Kidney epithelial cell (primary cell): ENCODE results near the gene LRRC7. TPM values are rescaled to one million over a fixed set of nuclear protein-coding genes. Genes with fewer than 3 reads are reported as not detected.
A peak's percentile ranks its signal among the peaks of the same experiment; 100 is the strongest.

Experiments
- DNase-seq: peaks from one replicate; pipeline ENCODE4 v3.0.0-alpha.2; 2010; ENCODE audit warnings: low read depth
- H3K27me3 ChIP-seq: 2 replicates; pipeline ENCODE4 v1.6.0; 2011; ENCODE audit warnings: low read length; ENCODE audit not compliant: control insufficient read depth, insufficient read depth
- H3K36me3 ChIP-seq: 2 replicates; pipeline ENCODE4 v1.5.1; 2011; ENCODE audit warnings: low read length; ENCODE audit not compliant: control insufficient read depth, insufficient read depth
- H3K4me3 ChIP-seq: 2 replicates; pipeline ENCODE4 v1.5.1; 2011; ENCODE audit warnings: low read depth, mild to moderate bottlenecking, control low read depth, low read length
- CTCF ChIP-seq: IDR thresholded peaks from 2 replicates; pipeline ENCODE4 v1.5.1; 2011; ENCODE audit warnings: mild to moderate bottlenecking, moderate library complexity, low read length, control low read depth, inconsistent platforms; ENCODE audit not compliant: insufficient read depth, poor library complexity, severe bottlenecking
- total RNA-seq: library from RNA; depleted of rRNA; stranded (reverse); fragments of >200 nt; gene quantifications from 2 replicates; pipeline ENCODE4 v1.2.3, GENCODE V29; 2015

The LRRC7 gene
- total RNA-seq, 1 donor from 2014 or later = 0.04 TPM

GRCh38 chr1:70024272-70024671 lies 456.6 kb downstream of the LRRC7 start:
- DNase-seq = no peak
- H3K27me3 ChIP-seq = no peaks in the 10 kb centered on the region
- no peak overlapping the region for H3K4me3 ChIP-seq
- no peaks in the 10 kb centered on the region for H3K36me3 ChIP-seq
- TF ChIP-seq CTCF = no peak

GRCh38 chr1:70025052-70025451 lies 457.3 kb downstream of the LRRC7 start:
- H3K4me3 ChIP-seq = no peak overlapping the region
- no peaks in the 10 kb centered on the region for H3K36me3 ChIP-seq
- TF ChIP-seq CTCF = no peak
- no peak for DNase-seq
- H3K27me3 ChIP-seq = no peaks in the 10 kb centered on the region

- no peak for DNase-seq
- Histone ChIP-seq H3K27me3 (no peaks in the 10 kb centered on the region), H3K36me3 (no peaks in the 10 kb centered on the region), H3K4me3 (no peak overlapping the region)
- no peak for TF ChIP-seq CTCF
These were observed 458.1 kb downstream of the LRRC7 start for GRCh38 chr1:70025846-70026245.

GRCh38 chr1:70033266-70033873 lies 465.6 kb downstream of the LRRC7 start:
- no peak for DNase-seq
- no peak for TF ChIP-seq CTCF
- Histone ChIP-seq H3K4me3 (no peak overlapping the region), H3K36me3 (no peaks in the 10 kb centered on the region), H3K27me3 (no peaks in the 10 kb centered on the region)

- no peak for TF ChIP-seq CTCF
- H3K36me3 ChIP-seq = no peaks in the 10 kb centered on the region
- no peak overlapping the region for H3K4me3 ChIP-seq
- DNase-seq = no peak
- no peaks in the 10 kb centered on the region for H3K27me3 ChIP-seq
These were observed 466.2 kb downstream of the LRRC7 start for GRCh38 chr1:70033936-70034335.

- peak; percentile 16 for DNase-seq
These were observed 466.7 kb downstream of the LRRC7 start for GRCh38 chr1:70034403-70034802.

More at GRCh38 chr1:70034403-70034802, 466.7 kb downstream of the LRRC7 start:
- Histone ChIP-seq H3K27me3 (no peaks in the 10 kb centered on the region), H3K4me3 (no peak overlapping the region), H3K36me3 (no peaks in the 10 kb centered on the region)
- TF ChIP-seq CTCF = peak; percentile 47
